Common myeloid progenitor, CD34-positive (primary cell): Measurements from ENCODE around the gene GLYAT.

Source experiments
- CTCF ChIA-PET: fragments of 350-600 bp; sonication (Branson Sonifier 250); formaldehyde crosslinking; loops from one replicate; lab custom pipeline; 2021; ENCODE audit warnings: antibody characterized with exemption; lab: Charles Lee
- POLR2A ChIA-PET: fragments of 350-600 bp; sonication (Branson Sonifier 250); formaldehyde crosslinking; loops from one replicate; lab custom pipeline; 2021; ENCODE audit warnings: antibody characterized with exemption; lab: Charles Lee
- DNase-seq, 3 donors: peaks; one replicate each; pipeline versions ENCODE4 v3.0.0 to v3.0.0-alpha.2; 2013
- H3K27ac ChIP-seq, 2 experiments: 1 replicate in 1 of 2; 2 replicates in 1 of 2; pipeline ENCODE4 v1.7.0; 2013; ENCODE audit warnings: inconsistent platforms in 2 of 2, low read length in 2 of 2, mild to moderate bottlenecking in 2 of 2, low read depth in 1 of 2, moderate library complexity in 1 of 2; ENCODE audit not compliant: severe bottlenecking in 2 of 2, insufficient read depth in 1 of 2, poor library complexity in 1 of 2
- H3K27me3 ChIP-seq, 5 experiments: replicated peaks in 2 of 5; 1 replicate in 3 of 5; 2 replicates in 2 of 5; pipeline versions ENCODE4 v1.6.1 to v1.7.0; 2013; ENCODE audit warnings: low read length in 4 of 5, mild to moderate bottlenecking in 2 of 5, moderate library complexity in 2 of 5, inconsistent platforms in 1 of 5; ENCODE audit not compliant: insufficient read depth in 5 of 5, control insufficient read depth in 4 of 5
- H3K36me3 ChIP-seq, 4 experiments: 1 replicate in 2 of 4; 2 replicates in 2 of 4; pipeline versions ENCODE4 v1.6.1 to v1.7.0; 2013; ENCODE audit warnings: low read length in 3 of 4, control low read depth in 1 of 4, mild to moderate bottlenecking in 1 of 4; ENCODE audit not compliant: control insufficient read depth in 4 of 4, insufficient read depth in 4 of 4
- H3K4me1 ChIP-seq, 4 experiments: 1 replicate in 3 of 4; 2 replicates in 1 of 4; pipeline versions ENCODE4 v1.6.1 to v1.7.1; 2013; ENCODE audit warnings: low read length in 3 of 4, mild to moderate bottlenecking in 3 of 4, control low read depth in 1 of 4, inconsistent platforms in 1 of 4, moderate library complexity in 1 of 4; ENCODE audit not compliant: control insufficient read depth in 4 of 4, insufficient read depth in 4 of 4; ENCODE audit errors: control extremely low read depth in 1 of 4
- H3K4me3 ChIP-seq, 7 experiments: 1 replicate in 4 of 7; 2 replicates in 3 of 7; pipeline versions ENCODE4 v1.5.1 to v1.7.0; 2013; ENCODE audit warnings: mild to moderate bottlenecking in 7 of 7, low read length in 6 of 7, moderate library complexity in 6 of 7, inconsistent platforms in 2 of 7, low read depth in 2 of 7, control low read depth in 1 of 7; ENCODE audit not compliant: insufficient read depth in 4 of 7, control insufficient read depth in 1 of 7; ENCODE audit errors: extremely low read depth in 1 of 7
- H3K9me3 ChIP-seq, 5 experiments: 1 replicate in 4 of 5; 2 replicates in 1 of 5; pipeline versions ENCODE4 v1.6.1 to v1.7.1; 2013; ENCODE audit warnings: low read length in 4 of 5, mild to moderate bottlenecking in 2 of 5, inconsistent platforms in 1 of 5, low read depth in 1 of 5, moderate library complexity in 1 of 5; ENCODE audit not compliant: control insufficient read depth in 4 of 5, insufficient read depth in 2 of 5; ENCODE audit errors: control extremely low read depth in 1 of 5
- WGBS: methylation state at CpG from one replicate; pipeline ENCODE4 v1.1.5; 2013; ENCODE audit not compliant: insufficient coverage; 5-methylcytosine and 5-hydroxymethylcytosine counted together

Gene GLYAT

GRCh38 chr11:58768137-58768536 lies 36.4 kb upstream of the GLYAT start:
- 95% methylated on average over 2 of the region's 2 CpGs for WGBS
- CTCF ChIA-PET: no interaction called here

GRCh38 chr11:58765078-58765477 lies 33.3 kb upstream of the GLYAT start:
- DNase-seq: no peak
- ChIA-PET CTCF (no interaction called here), POLR2A (interaction anchor here (0.6 to 0.7 kb wide), 2 partner anchors 37 to 113 kb away, joined by 3 to 4 read pairs; no protein-coding TSS in a partner anchor)
- H3K4me1 ChIP-seq: no peaks in the 10 kb centered on the region
- H3K4me3 ChIP-seq: no peak overlapping the region
- H3K9me3 ChIP-seq: peaks cover 0 to 2% (median 0%) of the 10 kb centered on the region in 5 experiments
- WGBS: 100% methylated on average over 1 of the region's 1 CpG
- H3K36me3 ChIP-seq: no peaks in the 10 kb centered on the region
- H3K27ac ChIP-seq: no peak overlapping the region
- no peaks in the 10 kb centered on the region for H3K27me3 ChIP-seq

More at GRCh38 chr11:58768137-58768536, 36.4 kb upstream of the GLYAT start:
- H3K36me3 ChIP-seq: no peaks in the 10 kb centered on the region
- H3K27me3 ChIP-seq: no peaks in the 10 kb centered on the region
- H3K4me3 ChIP-seq: no peak overlapping the region
- POLR2A ChIA-PET: no interaction called here
- no peak for DNase-seq
- H3K27ac ChIP-seq: no peak overlapping the region
- no peaks in the 10 kb centered on the region for H3K4me1 ChIP-seq
- H3K9me3 ChIP-seq: peaks cover 0 to 2% (median 0%) of the 10 kb centered on the region in 5 experiments

GRCh38 chr11:58763120-58763490 lies 31.4 kb upstream of the GLYAT start:
- no peak for DNase-seq
- 100% methylated on average over 1 of the region's 1 CpG for WGBS
- Histone ChIP-seq H3K36me3 (no peaks in the 10 kb centered on the region), H3K9me3 (peaks cover 0 to 2% (median 0%) of the 10 kb centered on the region in 5 experiments), H3K4me1 (no peaks in the 10 kb centered on the region), H3K27me3 (no peaks in the 10 kb centered on the region), H3K4me3 (no peak overlapping the region), H3K27ac (no peak overlapping the region)
- ChIA-PET CTCF (no interaction called here), POLR2A (no interaction called here)

GRCh38 chr11:58762284-58763119 lies 30.8 kb upstream of the GLYAT start:
- no peaks in the 10 kb centered on the region for H3K27me3 ChIP-seq
- H3K4me1 ChIP-seq: no peaks in the 10 kb centered on the region
- ChIA-PET CTCF (interaction anchor here (1.3 kb wide), 1 partner anchor 50 kb away, joined by 3 read pairs; no protein-coding TSS in a partner anchor), POLR2A (no interaction called here)
- H3K27ac ChIP-seq: no peak overlapping the region
- no peak for DNase-seq
- H3K36me3 ChIP-seq: no peaks in the 10 kb centered on the region
- H3K9me3 ChIP-seq: peaks cover 0 to 2% (median 0%) of the 10 kb centered on the region in 5 experiments
- no CpG with 5 or more reads among the region's 6 CpGs for WGBS
- H3K4me3 ChIP-seq: no peak overlapping the region

GRCh38 chr11:58757439-58757838 lies 25.7 kb upstream of the GLYAT start:
- Histone ChIP-seq H3K27me3 (no peaks in the 10 kb centered on the region), H3K4me3 (no peak overlapping the region), H3K4me1 (no peaks in the 10 kb centered on the region), H3K36me3 (no peaks in the 10 kb centered on the region), H3K27ac (no peak overlapping the region), H3K9me3 (no peaks in the 10 kb centered on the region)
- POLR2A ChIA-PET: no interaction called here
- DNase-seq: no peak
- CTCF ChIA-PET: interaction anchor here (1.4 kb wide), 1 partner anchor 15 kb away, joined by 3 read pairs; no protein-coding TSS in a partner anchor

GRCh38 chr11:58745705-58746364 lies 14.1 kb upstream of the GLYAT start:
- Histone ChIP-seq H3K27ac (no peak overlapping the region), H3K36me3 (no peaks in the 10 kb centered on the region), H3K4me3 (no peak overlapping the region), H3K4me1 (no peaks in the 10 kb centered on the region), H3K9me3 (peaks cover 0 to 26% (median 9%) of the 10 kb centered on the region in 5 experiments), H3K27me3 (peaks cover 0 to 2% (median 0%) of the 10 kb centered on the region in 5 experiments)
- POLR2A ChIA-PET: no interaction called here
- CTCF ChIA-PET: interaction anchor here (1.5 kb wide), 1 partner anchor 61 kb away, joined by 3 read pairs; no protein-coding TSS in a partner anchor
- 75% methylated on average over 4 of the region's 5 CpGs for WGBS
- DNase-seq: peak in 2 of 3 donors; percentile 26 to 60
